Measurements from ENCODE around the gene NIPBL.
A peak's percentile ranks its signal among the peaks of the same experiment; 100 is the strongest.
"Not testable (repeated sequence)": the region's sequence is repeated elsewhere in the genome, so short reads cannot be mapped to it uniquely, and the experiment has no call there.

The NIPBL gene

DNA sequence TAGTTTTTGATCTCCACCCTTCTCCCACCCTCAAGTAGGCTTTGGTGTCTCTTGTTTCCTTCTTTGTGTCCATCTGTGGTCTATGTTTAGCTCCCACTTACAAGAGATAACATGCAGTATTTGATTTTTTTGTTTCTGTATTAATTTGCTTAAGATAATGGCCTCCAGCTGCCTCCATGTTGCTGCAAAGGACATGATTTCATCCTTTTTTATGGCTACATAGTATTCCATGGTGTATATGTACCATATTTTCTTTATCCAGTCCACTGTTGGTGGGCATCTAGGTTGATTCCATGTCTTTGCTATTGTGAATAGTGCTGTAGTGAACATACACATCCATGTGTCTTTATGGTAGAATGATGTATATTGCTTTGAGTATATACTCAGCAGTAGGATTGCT lies 24.5 kb downstream of the NIPBL start:
- not testable (repeated sequence) for DNase-seq (ENCODE audit: low read depth in 2 of 2)

GRCh38 chr5:36901856-36902255 lies 25.3 kb downstream of the NIPBL start:
- DNase-seq (ENCODE audit: low read depth in 2 of 2): no peak

- no peak for DNase-seq (ENCODE audit: low read depth in 2 of 2)
Measured at GRCh38 chr5:36902353-36902752, 25.8 kb downstream of the NIPBL start.

GRCh38 chr5:36904677-36905076 lies 28.1 kb downstream of the NIPBL start:
- no peak for DNase-seq (ENCODE audit: low read depth in 2 of 2)

GRCh38 chr5:36908544-36909260 lies 32.1 kb downstream of the NIPBL start:
- DNase-seq (ENCODE audit: low read depth in 2 of 2): no peak

- no peak for DNase-seq (ENCODE audit: low read depth in 2 of 2)
Measured at GRCh38 chr5:36915653-36916052, 39.1 kb downstream of the NIPBL start.

- not testable (repeated sequence) for DNase-seq (ENCODE audit: low read depth in 2 of 2)
Measured at GRCh38 chr5:36916614-36917013, 40.0 kb downstream of the NIPBL start.

- not testable (repeated sequence) for DNase-seq (ENCODE audit: low read depth in 2 of 2)
Measured at GRCh38 chr5:36917358-36917757, 40.8 kb downstream of the NIPBL start.

DNA sequence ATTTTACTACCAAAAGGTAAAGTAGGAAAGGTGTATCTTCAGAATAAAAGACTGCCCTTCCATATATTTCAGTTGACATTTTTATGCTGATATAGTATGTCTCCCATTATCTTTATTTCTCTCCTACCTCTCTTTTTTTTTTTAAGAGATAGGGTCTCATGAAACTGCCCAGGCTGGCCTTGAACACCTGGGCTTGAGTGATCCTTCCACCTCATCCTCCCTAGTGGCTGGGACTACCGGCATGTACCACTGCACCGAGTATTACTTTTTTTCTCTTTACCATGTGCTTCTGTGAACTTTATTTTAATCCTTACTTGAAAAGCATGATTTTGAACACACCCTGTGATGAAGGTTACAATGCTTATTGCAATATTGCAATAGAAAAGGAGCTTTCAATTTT lies 42.7 kb downstream of the NIPBL start:
- no peak for DNase-seq (ENCODE audit: low read depth in 2 of 2)

DNA sequence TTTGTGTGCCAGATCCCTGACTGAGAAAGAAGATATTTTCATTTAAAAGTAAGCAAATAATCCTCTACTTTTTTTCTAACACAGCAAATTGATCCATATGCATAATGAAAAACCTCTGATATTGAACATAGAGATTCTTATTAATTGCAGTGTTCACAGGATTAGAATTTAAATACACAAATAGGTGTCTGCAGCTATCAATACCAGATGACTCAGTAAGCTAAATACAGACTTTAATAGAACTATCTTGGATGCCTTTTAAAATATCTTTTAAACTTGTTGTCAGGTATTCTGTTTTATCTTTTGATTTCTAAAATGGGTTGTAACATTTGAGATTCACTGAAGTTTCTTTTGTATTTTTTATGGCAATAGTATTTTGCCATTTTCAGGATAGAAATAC lies 43.1 kb downstream of the NIPBL start:
- no peak for DNase-seq (ENCODE audit: low read depth in 2 of 2)

DNA sequence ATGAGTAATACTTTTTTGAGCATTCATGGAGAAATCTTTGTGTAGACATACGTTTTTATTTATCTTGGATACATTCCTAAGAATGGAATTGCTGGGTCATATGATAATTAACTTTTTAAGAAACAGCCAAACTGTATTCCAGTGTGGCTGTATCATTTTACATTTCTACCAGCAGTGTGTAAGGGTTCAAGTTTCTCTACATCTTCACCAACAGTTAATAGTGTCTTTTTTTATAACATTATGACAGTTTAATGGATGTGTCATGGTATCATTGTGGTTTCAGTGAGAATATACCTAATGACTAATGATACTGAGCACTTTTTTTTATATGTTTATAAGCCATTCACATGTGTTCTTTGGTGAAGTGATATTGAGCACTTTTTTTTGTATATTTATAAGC lies 52.4 kb downstream of the NIPBL start:
- DNase-seq (ENCODE audit: low read depth in 2 of 2): peak; percentile 77 to 83

GRCh38 chr5:36929438-36929837 lies 52.9 kb downstream of the NIPBL start:
- DNase-seq (ENCODE audit: low read depth in 2 of 2): no peak

GRCh38 chr5:36932056-36932455 lies 55.5 kb downstream of the NIPBL start:
- no peak for DNase-seq (ENCODE audit: low read depth in 2 of 2)

- no peak for DNase-seq (ENCODE audit: low read depth in 2 of 2)
Measured at GRCh38 chr5:36932699-36933098, 56.1 kb downstream of the NIPBL start.

DNA sequence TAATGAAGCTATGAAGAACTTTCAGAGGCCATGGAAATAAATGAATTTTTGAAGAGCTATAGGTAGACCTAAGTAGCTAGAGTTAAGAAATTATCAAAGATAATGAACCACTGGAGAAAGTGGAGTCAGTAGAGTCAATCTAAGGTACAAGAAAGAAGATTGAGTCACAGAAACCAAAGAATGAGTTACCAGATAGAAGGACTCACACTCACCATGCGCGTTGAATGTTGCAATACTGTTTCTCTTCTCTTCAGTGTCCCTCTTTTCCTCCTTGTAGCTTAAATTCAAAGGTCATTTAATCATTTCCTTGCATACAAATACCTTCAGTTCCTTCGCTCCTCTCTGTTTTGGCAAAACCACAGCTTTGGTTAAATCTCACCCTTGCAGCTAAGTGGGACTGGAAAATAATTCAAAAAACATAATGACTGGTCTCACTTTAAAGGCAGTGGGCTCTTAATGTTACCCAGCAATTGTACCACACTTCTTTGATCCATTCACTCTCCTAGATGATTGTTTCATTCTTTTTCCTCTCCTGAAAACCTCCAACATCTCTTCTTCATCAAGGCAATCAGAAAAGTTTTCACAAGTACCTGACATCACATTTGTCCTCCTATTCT lies 58.3 kb downstream of the NIPBL start:
- no peak for DNase-seq (ENCODE audit: low read depth in 2 of 2)

- no peak for DNase-seq (ENCODE audit: low read depth in 2 of 2)
Measured at GRCh38 chr5:36935805-36936204, 59.2 kb downstream of the NIPBL start.

DNA sequence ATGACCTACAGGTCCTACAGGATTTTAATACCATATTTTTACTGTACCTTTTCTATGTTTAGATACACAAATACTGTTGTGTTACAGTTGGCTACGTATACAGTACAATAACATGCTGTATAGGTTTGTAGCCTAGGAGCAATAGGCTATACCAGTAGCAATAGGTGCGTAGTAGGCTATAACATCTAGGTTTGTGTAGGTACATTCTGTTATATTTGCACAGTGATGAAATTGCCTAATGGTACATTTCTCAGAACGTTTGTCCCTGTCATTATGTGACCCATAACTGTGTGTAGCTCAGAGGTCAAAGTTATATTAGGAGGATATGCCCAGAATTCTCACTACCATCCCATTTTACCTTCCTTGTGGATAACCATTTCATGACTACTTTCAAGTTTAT lies 59.7 kb downstream of the NIPBL start:
- DNase-seq (ENCODE audit: low read depth in 2 of 2): no peak

DNA sequence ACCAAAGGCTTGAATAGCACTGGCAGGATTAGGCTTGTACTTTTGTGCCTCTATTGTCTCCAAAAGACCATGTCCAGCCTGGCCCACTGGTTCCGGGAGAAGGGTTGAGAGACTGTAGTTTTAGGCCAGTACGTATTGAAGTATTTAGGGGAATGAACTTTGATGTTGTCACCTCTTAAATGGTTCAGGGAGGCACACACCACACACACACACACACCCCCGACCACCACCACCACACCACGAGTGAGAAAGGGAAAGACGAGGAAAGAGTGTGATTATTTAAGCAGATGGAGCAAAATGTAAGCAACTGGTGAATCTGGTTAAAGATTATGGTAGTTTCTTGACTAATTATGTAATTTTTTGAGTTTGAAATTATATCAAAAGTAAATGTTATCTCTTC lies 61.6 kb downstream of the NIPBL start:
- DNase-seq (ENCODE audit: low read depth in 2 of 2): no peak

DNA sequence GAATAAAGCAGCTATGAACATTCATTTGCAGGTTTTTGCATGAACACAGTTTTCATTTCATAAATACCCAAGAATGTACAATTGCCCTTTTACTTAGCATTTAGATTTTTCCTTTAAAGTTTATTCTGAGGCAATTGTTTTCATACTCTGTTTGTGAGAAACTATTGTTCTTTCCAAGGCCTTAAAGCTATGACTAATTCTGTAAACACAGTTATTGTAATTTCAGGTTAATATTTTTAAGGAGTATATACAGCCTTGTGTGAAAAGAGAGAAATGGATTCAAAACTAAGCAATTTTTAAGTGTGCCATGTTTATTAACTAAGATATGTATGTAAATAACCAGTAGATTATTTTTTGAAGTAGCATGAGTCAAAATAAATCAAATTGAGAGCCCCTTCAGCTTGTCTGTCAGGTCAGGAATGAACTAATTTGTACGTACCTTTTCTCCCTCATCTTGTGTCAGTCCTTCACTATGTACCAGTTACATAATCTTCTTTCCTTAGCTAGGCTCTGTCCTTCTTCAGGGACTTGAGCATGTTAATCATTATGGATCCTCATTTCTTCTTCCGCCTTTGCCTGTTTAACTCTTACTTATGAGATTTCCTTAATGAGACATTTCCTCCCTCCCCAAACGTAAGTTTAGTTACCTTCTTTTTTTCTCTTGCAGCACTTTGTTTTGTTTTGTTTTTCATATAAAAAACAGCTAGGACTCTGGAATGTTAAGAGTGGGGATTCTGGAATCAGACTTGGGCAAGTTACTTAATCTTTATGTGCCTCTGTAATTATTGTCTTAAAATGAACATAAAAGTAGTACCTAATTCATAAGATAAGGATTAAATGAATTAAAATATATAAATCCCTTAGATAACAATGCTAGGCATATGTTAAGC lies 63.6 kb downstream of the NIPBL start:
- no peak for DNase-seq (ENCODE audit: low read depth in 2 of 2)

GRCh38 chr5:36943584-36943983 lies 67.0 kb downstream of the NIPBL start:
- no peak for DNase-seq (ENCODE audit: low read depth in 2 of 2)

DNA sequence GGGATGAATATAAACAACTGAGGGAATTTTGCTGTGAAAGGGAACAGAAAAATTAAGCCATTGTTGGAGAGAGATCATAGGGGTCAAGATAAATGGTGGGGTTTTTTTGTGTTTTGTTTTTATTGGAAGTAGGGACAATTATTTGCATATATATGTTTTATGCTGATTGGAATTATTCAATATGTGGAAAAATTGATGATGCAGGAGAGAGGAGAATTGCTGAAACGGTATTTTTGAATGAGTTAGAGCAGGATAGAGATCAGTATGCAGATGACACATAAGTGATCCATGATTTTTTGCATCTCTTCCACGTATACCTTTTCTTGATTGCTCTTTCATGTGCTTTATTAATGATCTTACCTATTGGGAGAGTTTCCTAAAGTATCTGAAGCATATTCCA lies 67.5 kb downstream of the NIPBL start:
- no peak for DNase-seq (ENCODE audit: low read depth in 2 of 2)

GRCh38 chr5:36944607-36945225 lies 68.1 kb downstream of the NIPBL start:
- peak; percentile 27 to 31 for DNase-seq (ENCODE audit: low read depth in 2 of 2)

All from fibroblast of skin of left biceps (primary cell).